Measurements from ENCODE around the gene HCFC1. TPM values are rescaled to one million over a fixed set of nuclear protein-coding genes. Genes with fewer than 3 reads are reported as not detected.

HCFC1 gene
- total and polyA plus RNA-seq, 2 of the 8 experiments (the other 6 are each of a cell fraction or from before 2014, with no cell fraction given): 24.9 to 117 TPM

DNA sequence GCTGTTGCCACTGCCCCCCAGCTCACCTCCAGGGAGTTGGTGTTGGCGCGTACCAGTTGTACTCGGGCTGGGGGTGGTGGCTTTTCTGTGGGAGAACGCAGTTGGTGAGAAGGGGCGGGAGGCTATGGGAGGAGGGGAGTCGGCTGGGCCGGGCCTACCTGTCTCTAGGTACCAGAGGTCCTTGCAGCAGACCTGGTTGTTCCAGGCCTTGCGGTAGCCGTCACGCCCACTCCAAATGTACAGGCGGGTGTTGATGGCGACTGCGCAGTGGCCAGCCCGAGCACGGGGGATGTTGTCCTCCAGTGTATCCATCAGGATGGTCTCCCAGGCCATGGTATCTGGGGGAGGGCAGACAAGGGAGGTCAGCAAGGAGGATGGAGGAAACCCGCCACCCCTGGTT lies 11.5 kb downstream of the HCFC1 start:
- H3K4me1 ChIP-seq (replicated peaks in 1 of 4; ENCODE audit: control insufficient read depth in 3 of 4, insufficient read depth in 4 of 4, low read length in 3 of 4): no peaks in the 10 kb centered on the region
- POLR2A ChIA-PET (ENCODE audit: partially characterized antibody): interaction anchor here (5.0 kb wide), 1 partner anchor 8 kb away, joined by 26 read pairs; no protein-coding TSS in a partner anchor
- H3K9ac ChIP-seq (replicated peaks in 1 of 4; ENCODE audit: extremely low read depth in 1 of 4, low read depth in 3 of 4, low read length in 3 of 4): no peak overlapping the region
- H2AK5ac ChIP-seq (ENCODE audit: low read depth, low read length): no peak overlapping the region
- no peak overlapping the region for H3K4me3 ChIP-seq (ENCODE audit: extremely low read depth in 1 of 4, insufficient read depth in 2 of 4, low read depth in 3 of 4, low read length in 4 of 4)
- H2BK15ac ChIP-seq (ENCODE audit: low read length): no peak overlapping the region
- no peak overlapping the region for H4K8ac ChIP-seq (ENCODE audit: extremely low read depth, insufficient read depth, low read length)
- no peak overlapping the region for H3K23ac ChIP-seq (ENCODE audit: insufficient read length)
- H4K20me1 ChIP-seq (replicated peaks in 1 of 2; ENCODE audit: control insufficient read depth in 1 of 2, insufficient read depth in 2 of 2, low read length in 2 of 2): peaks cover 2 to 10% of the 10 kb centered on the region in 2 experiments
- no peaks in the 10 kb centered on the region for H3K9me3 ChIP-seq (ENCODE audit: insufficient read depth in 2 of 2, low read depth in 1 of 2, low read length in 1 of 2)
- no peak overlapping the region for H2BK12ac ChIP-seq (ENCODE audit: low read depth, low read length)
- no peak overlapping the region for H4K91ac ChIP-seq (replicated peaks; ENCODE audit: insufficient read length, low read length)
- CTCF ChIA-PET (ENCODE audit: partially characterized antibody): interaction anchor here (0.6 to 1.8 kb wide), 2 partner anchors 10 to 13 kb away, joined by 3 to 6 read pairs; no protein-coding TSS in a partner anchor
- no peak overlapping the region for H3K4ac ChIP-seq (replicated peaks; ENCODE audit: insufficient read length, low read depth, low read length)
- H2BK5ac ChIP-seq (ENCODE audit: low read depth, low read length): no peak overlapping the region
- no peak overlapping the region for H2BK20ac ChIP-seq (ENCODE audit: low read length)
- no peak for FAIRE-seq
- H3K27ac ChIP-seq (ENCODE audit: low read depth, low read length): no peak overlapping the region
- peaks cover 15 to 86% (median 54%) of the 10 kb centered on the region in 4 experiments for H3K36me3 ChIP-seq (ENCODE audit: control insufficient read depth in 2 of 4, insufficient read depth in 4 of 4, low read length in 3 of 4)
- H2BK120ac ChIP-seq (replicated peaks; ENCODE audit: low read depth, low read length): no peak overlapping the region
- H3K23me2 ChIP-seq (ENCODE audit: low read depth, low read length): no peaks in the 10 kb centered on the region
- 93% methylated on average over 6 of the region's 16 CpGs; no CpG with 5 or more reads in 1 of the 2 experiments for WGBS, 2 experiments (ENCODE audit: extremely low coverage in 1 of 2, insufficient coverage in 1 of 2, insufficient read length in 1 of 2, insufficient replicate concordance in 2 of 2, low coverage in 1 of 2, low lambda C conversion rate in 2 of 2, missing lambda C conversion rate in 1 of 2)
- no peaks in the 10 kb centered on the region; the same call in 1 of the 2 replicates for H3K79me1 ChIP-seq (ENCODE audit: low read depth, low read length)
- H3K79me2 ChIP-seq (ENCODE audit: control insufficient read depth in 1 of 2, insufficient read depth in 2 of 2, low read length in 2 of 2): peaks cover 0 to 28% of the 10 kb centered on the region in 2 experiments; a peak in 2 of 4 replicates
- no peak overlapping the region for H3K4me2 ChIP-seq (ENCODE audit: insufficient read depth in 1 of 2, low read depth in 2 of 2, low read length in 2 of 2)
- H4K5ac ChIP-seq (ENCODE audit: insufficient read length, low read depth, low read length): no peak overlapping the region
- no peak overlapping the region for H2AFZ ChIP-seq (ENCODE audit: low read length)
- H3K18ac ChIP-seq (ENCODE audit: extremely low read depth, low read length): no peak overlapping the region
- no peaks in the 10 kb centered on the region for H3K27me3 ChIP-seq (replicated peaks in 1 of 4; ENCODE audit: control insufficient read depth in 3 of 4, extremely low read depth in 1 of 4, insufficient read depth in 3 of 4, low read length in 3 of 4)
- H3K56ac ChIP-seq (replicated peaks; ENCODE audit: insufficient read length, low read depth, low read length): no peak overlapping the region
- no peak for DNase-seq (ENCODE audit: low read depth in 1 of 2, low spot score in 2 of 2)
- no peak overlapping the region for H3K14ac ChIP-seq (ENCODE audit: insufficient read length)
- TF ChIP-seq SIRT6 (IDR thresholded peaks at IDR 0.05; ENCODE audit: low read length) (no peak), BCL11A (IDR thresholded peaks at IDR 0.05; ENCODE audit: low read depth in 2 of 2, low read length in 2 of 2) (no peak), RBBP5 (IDR thresholded peaks at IDR 0.05; ENCODE audit: borderline replicate concordance, low read depth, low read length) (no peak), TBP (IDR thresholded peaks at IDR 0.05; ENCODE audit: low read depth, low read length) (no peak), HDAC2 (IDR thresholded peaks at IDR 0.05; ENCODE audit: borderline replicate concordance in 1 of 2, low read depth in 2 of 2, low read length in 2 of 2) (no peak), BRCA1 (IDR thresholded peaks at IDR 0.05; ENCODE audit: low read depth, low read length) (no peak), SP2 (IDR thresholded peaks at IDR 0.05; ENCODE audit: low read length) (no peak), JUND (IDR thresholded peaks at IDR 0.05; ENCODE audit: low read length) (no peak), CREB1 (IDR thresholded peaks at IDR 0.05) (no peak), YY1 (IDR thresholded peaks at IDR 0.05; ENCODE audit: low read depth, low read length) (no peak), TCF12 (IDR thresholded peaks at IDR 0.05; ENCODE audit: low read depth, low read length) (no peak)
- TF ChIP-seq, protein P1, sequence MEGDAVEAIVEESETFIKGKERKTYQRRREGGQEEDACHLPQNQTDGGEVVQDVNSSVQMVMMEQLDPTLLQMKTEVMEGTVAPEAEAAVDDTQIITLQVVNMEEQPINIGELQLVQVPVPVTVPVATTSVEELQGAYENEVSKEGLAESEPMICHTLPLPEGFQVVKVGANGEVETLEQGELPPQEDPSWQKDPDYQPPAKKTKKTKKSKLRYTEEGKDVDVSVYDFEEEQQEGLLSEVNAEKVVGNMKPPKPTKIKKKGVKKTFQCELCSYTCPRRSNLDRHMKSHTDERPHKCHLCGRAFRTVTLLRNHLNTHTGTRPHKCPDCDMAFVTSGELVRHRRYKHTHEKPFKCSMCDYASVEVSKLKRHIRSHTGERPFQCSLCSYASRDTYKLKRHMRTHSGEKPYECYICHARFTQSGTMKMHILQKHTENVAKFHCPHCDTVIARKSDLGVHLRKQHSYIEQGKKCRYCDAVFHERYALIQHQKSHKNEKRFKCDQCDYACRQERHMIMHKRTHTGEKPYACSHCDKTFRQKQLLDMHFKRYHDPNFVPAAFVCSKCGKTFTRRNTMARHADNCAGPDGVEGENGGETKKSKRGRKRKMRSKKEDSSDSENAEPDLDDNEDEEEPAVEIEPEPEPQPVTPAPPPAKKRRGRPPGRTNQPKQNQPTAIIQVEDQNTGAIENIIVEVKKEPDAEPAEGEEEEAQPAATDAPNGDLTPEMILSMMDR (IDR thresholded peaks at IDR 0.05; ENCODE audit: control extremely low read depth in 1 of 3, insufficient read depth in 1 of 3, low read depth in 1 of 3, low read length in 3 of 3): no peak
